DMS 273 (cell line): ENCODE results near the gene CST7.
"Not testable (repeated sequence)": the region's sequence is repeated elsewhere in the genome, so short reads cannot be mapped to it uniquely, and the experiment has no call there.

Experiments used
- DNase-seq: peaks from one replicate; lab custom pipeline; 2025; ENCODE audit not compliant: unreplicated experiment; lab: John Stamatoyannopoulos, UW

Gene CST7

GRCh38 chr20:24998631-24999445 lies 49.8 kb downstream of the CST7 start:
- no peak for DNase-seq

- DNase-seq, result no peak
Observed at GRCh38 chr20:24999568-24999967, 50.5 kb downstream of the CST7 start.

- DNase-seq, result peak; percentile 70
Observed at GRCh38 chr20:25000268-25000801, 51.3 kb downstream of the CST7 start.

- not testable (repeated sequence) for DNase-seq
Observed at GRCh38 chr20:25001323-25001722, 52.3 kb downstream of the CST7 start.

GRCh38 chr20:25003002-25003401 lies 53.9 kb downstream of the CST7 start:
- no peak for DNase-seq

GRCh38 chr20:25005220-25005619 lies 56.2 kb downstream of the CST7 start:
- peak; percentile 34 for DNase-seq

GRCh38 chr20:25005661-25006060 lies 56.6 kb downstream of the CST7 start:
- DNase-seq, result peak; percentile 28

GRCh38 chr20:25006431-25007167 lies 57.5 kb downstream of the CST7 start:
- DNase-seq, result no peak

- no peak for DNase-seq
Observed at GRCh38 chr20:25007491-25008305, 58.6 kb downstream of the CST7 start.

- no peak for DNase-seq
Observed at GRCh38 chr20:25008388-25009217, 59.5 kb downstream of the CST7 start.
